H1 (cell line): ENCODE measurements around the gene VPS35L. TPM values are rescaled to one million over a fixed set of nuclear protein-coding genes. Genes with fewer than 3 reads are reported as not detected.

ENCODE experiments used
- CTCF ChIA-PET: fragments of 300-600 bp; sonication (Branson Sonifier 250); formaldehyde crosslinking; loops from one replicate; lab custom pipeline; 2021; ENCODE audit not compliant: partially characterized antibody; lab: Charles Lee
- POLR2A ChIA-PET: fragments of 300-600 bp; sonication (Branson Sonifier 250); formaldehyde crosslinking; loops from one replicate; lab custom pipeline; 2021; ENCODE audit warnings: inconsistent platforms; ENCODE audit not compliant: partially characterized antibody; lab: Charles Lee
- DNase-seq, 2 experiments: peaks; one replicate each; pipeline versions ENCODE4 v3.0.0 to v3.0.0-alpha.2; 2010 to 2022; ENCODE audit warnings: low spot score in 2 of 2, low read depth in 1 of 2, mixed read lengths in 1 of 2
- FAIRE-seq: peaks from 2 replicates; lab custom pipeline; 2011; peaks lifted over from hg19 to GRCh38; lab: Jason Lieb, UNC
- H2AFZ ChIP-seq: 2 replicates; pipeline ENCODE4 v1.8.1; 2012; ENCODE audit warnings: low read length, inconsistent platforms
- H2AK5ac ChIP-seq: 2 replicates; pipeline ENCODE4 v1.6.1; 2013; ENCODE audit warnings: low read depth, low read length
- H2BK120ac ChIP-seq: replicated peaks from 2 replicates; pipeline ENCODE3; 2013; ENCODE audit warnings: low read depth, low read length, inconsistent platforms
- H2BK12ac ChIP-seq: 2 replicates; pipeline ENCODE4 v1.6.1; 2013; ENCODE audit warnings: low read depth, low read length
- H2BK15ac ChIP-seq: 2 replicates; pipeline ENCODE4 v1.6.1; 2013; ENCODE audit warnings: low read length
- H2BK20ac ChIP-seq: 2 replicates; pipeline ENCODE4 v1.6.1; 2013; ENCODE audit warnings: low read length
- H2BK5ac ChIP-seq: 2 replicates; pipeline ENCODE4 v1.6.1; 2013; ENCODE audit warnings: low read depth, low read length
- H3K14ac ChIP-seq: 2 replicates; pipeline ENCODE4 v1.6.1; 2013; ENCODE audit warnings: inconsistent platforms; ENCODE audit not compliant: insufficient read length
- H3K18ac ChIP-seq: 2 replicates; pipeline ENCODE4 v1.6.1; 2013; ENCODE audit warnings: low read length; ENCODE audit errors: extremely low read depth
- H3K23ac ChIP-seq: 2 replicates; pipeline ENCODE4 v1.6.1; 2013; ENCODE audit warnings: inconsistent platforms; ENCODE audit not compliant: insufficient read length
- H3K23me2 ChIP-seq: 2 replicates; pipeline ENCODE4 v1.6.1; 2013; ENCODE audit warnings: low read depth, low read length
- H3K27ac ChIP-seq: 2 replicates; pipeline ENCODE4 v1.6.1; 2011; ENCODE audit warnings: low read depth, low read length, inconsistent platforms
- H3K27me3 ChIP-seq, 4 experiments: replicated peaks in 1 of 4; 1 replicate in 1 of 4; 2 replicates in 3 of 4; pipeline versions ENCODE4 v1.6.1 to v1.8.1; 2011 to 2013; ENCODE audit warnings: low read length in 3 of 4, mild to moderate bottlenecking in 3 of 4, inconsistent platforms in 2 of 4, mixed read lengths in 2 of 4, moderate library complexity in 1 of 4; ENCODE audit not compliant: control insufficient read depth in 3 of 4, insufficient read depth in 3 of 4; ENCODE audit errors: extremely low read depth in 1 of 4
- H3K36me3 ChIP-seq, 4 experiments: 2 replicates each; pipeline versions ENCODE4 v1.6.1 to v1.8.1; 2011 to 2013; ENCODE audit warnings: mild to moderate bottlenecking in 4 of 4, low read length in 3 of 4, moderate library complexity in 2 of 4, control low read depth in 1 of 4, inconsistent platforms in 1 of 4; ENCODE audit not compliant: insufficient read depth in 4 of 4, control insufficient read depth in 2 of 4
- H3K4ac ChIP-seq: replicated peaks from 2 replicates; pipeline ENCODE3; 2013; ENCODE audit warnings: low read length, low read depth, mixed read lengths, inconsistent platforms; ENCODE audit not compliant: insufficient read length
- H3K4me1 ChIP-seq, 4 experiments: replicated peaks in 1 of 4; 1 replicate in 1 of 4; 2 replicates in 3 of 4; pipeline versions ENCODE4 v1.6.1 to v1.8.1; 2011 to 2013; ENCODE audit warnings: low read length in 3 of 4, inconsistent platforms in 2 of 4, mixed read lengths in 1 of 4; ENCODE audit not compliant: insufficient read depth in 4 of 4, control insufficient read depth in 3 of 4
- H3K4me2 ChIP-seq, 2 experiments: 2 replicates each; pipeline versions ENCODE4 v1.6.1 to v1.8.1; 2011 to 2013; ENCODE audit warnings: low read depth in 2 of 2, low read length in 2 of 2, control low read depth in 1 of 2, inconsistent platforms in 1 of 2, mild to moderate bottlenecking in 1 of 2; ENCODE audit not compliant: insufficient read depth in 1 of 2
- H3K4me3 ChIP-seq, 4 experiments: fragments of 200-600, 300-600 bp in 1 of 4; sonication (generic), shearing (Covaris generic), sonication (Bioruptor Twin) in 1 of 4; 2 replicates each; pipeline versions ENCODE4 v1.5.1 to v1.8.1; 2011 to 2016; ENCODE audit warnings: low read length in 4 of 4, low read depth in 3 of 4, control low read depth in 2 of 4, inconsistent platforms in 2 of 4, mild to moderate bottlenecking in 2 of 4, mixed read lengths in 1 of 4, moderate library complexity in 1 of 4; ENCODE audit not compliant: insufficient read depth in 2 of 4; ENCODE audit errors: extremely low read depth in 1 of 4
- H3K56ac ChIP-seq: replicated peaks from 2 replicates; pipeline ENCODE3; 2013; ENCODE audit warnings: low read depth, mild to moderate bottlenecking, mixed read lengths, low read length, inconsistent platforms; ENCODE audit not compliant: insufficient read length
- H3K79me1 ChIP-seq: 2 replicates; pipeline ENCODE4 v1.6.1; 2013; ENCODE audit warnings: low read depth, low read length, control low read depth
- H3K79me2 ChIP-seq, 2 experiments: 2 replicates each; pipeline versions ENCODE4 v1.6.1 to v1.8.1; 2012 to 2013; ENCODE audit warnings: low read length in 2 of 2, mild to moderate bottlenecking in 2 of 2, inconsistent platforms in 1 of 2; ENCODE audit not compliant: insufficient read depth in 2 of 2, control insufficient read depth in 1 of 2
- H3K9ac ChIP-seq, 4 experiments: replicated peaks in 1 of 4; 1 replicate in 1 of 4; 2 replicates in 3 of 4; pipeline versions ENCODE4 v1.6.1 to v1.8.1; 2011 to 2013; ENCODE audit warnings: low read depth in 3 of 4, low read length in 3 of 4, control low read depth in 2 of 4, mild to moderate bottlenecking in 2 of 4, moderate library complexity in 2 of 4, inconsistent platforms in 1 of 4; ENCODE audit errors: extremely low read depth in 1 of 4
- H3K9me3 ChIP-seq, 2 experiments: 2 replicates each; pipeline versions ENCODE4 v1.6.1 to v1.8.1; 2012 to 2013; ENCODE audit warnings: mild to moderate bottlenecking in 2 of 2, moderate library complexity in 2 of 2, control low read depth in 1 of 2, inconsistent platforms in 1 of 2, low read depth in 1 of 2, low read length in 1 of 2, mixed read lengths in 1 of 2; ENCODE audit not compliant: insufficient read depth in 2 of 2
- H4K20me1 ChIP-seq, 2 experiments: replicated peaks in 1 of 2; 2 replicates each; pipeline versions ENCODE3 to v1.8.1; 2011 to 2013; ENCODE audit warnings: inconsistent platforms in 2 of 2, low read length in 2 of 2, mild to moderate bottlenecking in 1 of 2; ENCODE audit not compliant: insufficient read depth in 2 of 2, control insufficient read depth in 1 of 2
- H4K5ac ChIP-seq: 2 replicates; pipeline ENCODE4 v1.6.1; 2013; ENCODE audit warnings: low read length, low read depth, mixed read lengths, inconsistent platforms; ENCODE audit not compliant: insufficient read length
- H4K8ac ChIP-seq: 2 replicates; pipeline ENCODE4 v1.8.0; 2013; ENCODE audit warnings: mild to moderate bottlenecking, moderate library complexity, low read length, inconsistent platforms; ENCODE audit not compliant: insufficient read depth; ENCODE audit errors: extremely low read depth
- H4K91ac ChIP-seq: replicated peaks from 2 replicates; pipeline ENCODE3; 2013; ENCODE audit warnings: low read length, mixed read lengths, inconsistent platforms; ENCODE audit not compliant: insufficient read length
- CHD2 ChIP-seq: IDR thresholded peaks from 2 replicates; pipeline ENCODE4 v1.6.1; 2012; ENCODE audit warnings: low read length, improper control_type of control experiment
- EGR1 ChIP-seq: IDR thresholded peaks from 2 replicates; pipeline ENCODE4 v1.6.1; 2011; ENCODE audit warnings: low read depth, low read length, borderline replicate concordance
- GTF2F1 ChIP-seq: IDR thresholded peaks from 2 replicates; pipeline ENCODE4 v1.6.1; 2012; ENCODE audit warnings: low read depth, low read length, improper control_type of control experiment, borderline replicate concordance
- KDM1A ChIP-seq: fragments of 200-600, 300-600 bp; sonication (generic); IDR thresholded peaks from 2 replicates; pipeline ENCODE4 v1.7.1; 2016; ENCODE audit warnings: mild to moderate bottlenecking, low read length, borderline replicate concordance
- RFX5 ChIP-seq: IDR thresholded peaks from 2 replicates; pipeline ENCODE4 v1.6.1; 2011; ENCODE audit warnings: low read depth, low read length, improper control_type of control experiment, borderline replicate concordance
- SP4 ChIP-seq: IDR thresholded peaks from 2 replicates; pipeline ENCODE4 v1.6.1; 2012; ENCODE audit warnings: low read length, inconsistent platforms
- TAF7 ChIP-seq: optimal IDR thresholded peaks from 2 replicates; pipeline ENCODE3; 2011; ENCODE audit warnings: low read depth, mild to moderate bottlenecking, inconsistent platforms, low read length, moderate library complexity, borderline replicate concordance
- TCF12 ChIP-seq: IDR thresholded peaks from 2 replicates; pipeline ENCODE4 v1.6.1; 2011; ENCODE audit warnings: low read depth, mild to moderate bottlenecking, low read length
- TEAD4 ChIP-seq: IDR thresholded peaks from 2 replicates; pipeline ENCODE4 v1.6.1; 2012; ENCODE audit warnings: low read depth, low read length, inconsistent platforms, mixed read lengths
- WGBS, 2 experiments: shearing (Covaris generic) in 1 of 2; methylation state at CpG; one replicate each; pipeline versions ENCODE4 v1.1.6 to v1.1.7; 2013 to 2015; ENCODE audit warnings: low lambda C conversion rate in 2 of 2, mixed read lengths in 2 of 2, inconsistent platforms in 1 of 2, low coverage in 1 of 2, missing lambda C conversion rate in 1 of 2; ENCODE audit not compliant: insufficient replicate concordance in 2 of 2, insufficient coverage in 1 of 2, insufficient read length in 1 of 2; ENCODE audit errors: extremely low coverage in 1 of 2, missing lambda C conversion rate in 1 of 2; 5-methylcytosine and 5-hydroxymethylcytosine counted together
- polyA plus RNA-seq, 7 experiments: library from polyadenylated mRNA; depleted of rRNA in 3 of 7; stranded (reverse) in 5 of 7; unstranded in 2 of 7; fragments of >200 nt in 5 of 7; fragments of 200-250 nt in 2 of 7; gene quantifications; 1 replicate in 5 of 7; 2 replicates in 1 of 7; 4 replicates in 1 of 7; pipeline versions ENCODE4 v1.2.1 to v1.2.3, GENCODE V29; 2011 to 2013; ENCODE audit warnings: missing spikeins in 2 of 7, mixed read lengths in 2 of 7
- total RNA-seq: library from RNA; stranded (reverse); fragmentation: NEBNext Ultra II Directional; extraction: Animal tissue kit (Norgen Biotek cat#: 25700); gene quantifications from 2 replicates; pipeline ENCODE4 v1.2.1, GENCODE V29; 2021
- TF ChIP-seq, protein P1 (sequence below): IDR thresholded peaks from 2 replicates; pipeline ENCODE4 v1.6.1; 2012; ENCODE audit warnings: inconsistent platforms
- TF ChIP-seq, protein P2 (sequence below), 3 experiments: IDR thresholded peaks; 1 replicate in 2 of 3; 2 replicates in 1 of 3; pipeline versions ENCODE4 v1.5.1 to v1.6.1; 2011; ENCODE audit warnings: low read length in 3 of 3, mild to moderate bottlenecking in 3 of 3, inconsistent platforms in 2 of 3, low read depth in 1 of 3, moderate library complexity in 1 of 3; ENCODE audit not compliant: insufficient read depth in 1 of 3; ENCODE audit errors: control extremely low read depth in 1 of 3

Gene VPS35L
- total and polyA plus RNA-seq, 2 of the 8 experiments (the other 6 are each of a cell fraction or from before 2014, with no cell fraction given), result 31.5 to 57.1 TPM

DNA sequence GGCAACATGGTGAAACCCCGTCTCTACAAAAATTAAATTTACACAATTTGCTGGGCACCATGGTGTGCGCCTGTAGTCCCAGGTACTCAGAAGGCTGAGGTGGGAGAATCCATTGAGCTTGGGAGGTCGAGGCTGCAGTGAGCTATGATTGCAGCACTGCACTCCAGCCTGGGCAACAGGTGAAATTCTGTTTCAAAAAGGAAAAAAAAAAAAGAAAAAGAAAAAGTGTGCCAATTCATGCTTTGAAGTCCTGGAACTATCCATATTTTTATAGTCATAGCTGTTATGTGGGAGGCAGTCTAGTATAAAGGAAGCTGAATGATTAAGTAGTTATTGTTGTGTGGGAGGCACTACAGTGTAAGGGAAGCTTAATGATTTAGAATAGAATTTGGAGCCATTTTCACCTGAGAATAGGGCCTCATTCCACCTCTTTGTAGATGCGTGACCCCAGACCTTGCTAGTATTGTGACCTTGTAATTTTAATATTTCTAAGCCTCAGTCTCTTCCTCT is 194.1 kb downstream of the VPS35L start:
- Histone ChIP-seq H3K36me3 (no peaks in the 10 kb centered on the region), H2BK12ac (no peak overlapping the region), H3K27ac (no peak overlapping the region), H2BK20ac (no peak overlapping the region), H3K4me1 (no peaks in the 10 kb centered on the region), H2BK5ac (no peak overlapping the region), H3K9ac (no peak overlapping the region), H4K20me1 (no peaks in the 10 kb centered on the region), H3K18ac (no peak overlapping the region), H3K4me2 (no peak overlapping the region), H4K91ac (no peak overlapping the region), H2BK15ac (no peak overlapping the region), H2AK5ac (no peak overlapping the region), H3K23ac (no peak overlapping the region), H3K9me3 (no peaks in the 10 kb centered on the region), H3K56ac (no peak overlapping the region), H4K5ac (no peak overlapping the region), H3K23me2 (no peaks in the 10 kb centered on the region), H4K8ac (no peak overlapping the region), H3K79me2 (no peaks in the 10 kb centered on the region), H2AFZ (no peak overlapping the region), H2BK120ac (no peak overlapping the region), H3K79me1 (no peaks in the 10 kb centered on the region), H3K4ac (no peak overlapping the region), H3K4me3 (no peak overlapping the region), H3K27me3 (no peaks in the 10 kb centered on the region), H3K14ac (no peak overlapping the region)
- FAIRE-seq (no peak), DNase-seq (no peak)
- WGBS, 2 experiments, result 89% methylated on average over 4 of the region's 4 CpGs; no CpG with 5 or more reads in 1 of the 2 experiments
- POLR2A ChIA-PET, result no interaction called here
- CTCF ChIA-PET, result interaction anchor here (0.8 kb wide), 1 partner anchor 14 kb away, joined by 3 read pairs; no protein-coding TSS in a partner anchor
- TF ChIP-seq EGR1 (no peak), KDM1A (no peak), TCF12 (no peak), GTF2F1 (no peak), CHD2 (no peak), TEAD4 (no peak), RFX5 (no peak), SP4 (no peak), TAF7 (no peak)
- TF ChIP-seq, protein P1, sequence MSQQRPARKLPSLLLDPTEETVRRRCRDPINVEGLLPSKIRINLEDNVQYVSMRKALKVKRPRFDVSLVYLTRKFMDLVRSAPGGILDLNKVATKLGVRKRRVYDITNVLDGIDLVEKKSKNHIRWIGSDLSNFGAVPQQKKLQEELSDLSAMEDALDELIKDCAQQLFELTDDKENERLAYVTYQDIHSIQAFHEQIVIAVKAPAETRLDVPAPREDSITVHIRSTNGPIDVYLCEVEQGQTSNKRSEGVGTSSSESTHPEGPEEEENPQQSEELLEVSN, result no peak
- TF ChIP-seq, protein P2, sequence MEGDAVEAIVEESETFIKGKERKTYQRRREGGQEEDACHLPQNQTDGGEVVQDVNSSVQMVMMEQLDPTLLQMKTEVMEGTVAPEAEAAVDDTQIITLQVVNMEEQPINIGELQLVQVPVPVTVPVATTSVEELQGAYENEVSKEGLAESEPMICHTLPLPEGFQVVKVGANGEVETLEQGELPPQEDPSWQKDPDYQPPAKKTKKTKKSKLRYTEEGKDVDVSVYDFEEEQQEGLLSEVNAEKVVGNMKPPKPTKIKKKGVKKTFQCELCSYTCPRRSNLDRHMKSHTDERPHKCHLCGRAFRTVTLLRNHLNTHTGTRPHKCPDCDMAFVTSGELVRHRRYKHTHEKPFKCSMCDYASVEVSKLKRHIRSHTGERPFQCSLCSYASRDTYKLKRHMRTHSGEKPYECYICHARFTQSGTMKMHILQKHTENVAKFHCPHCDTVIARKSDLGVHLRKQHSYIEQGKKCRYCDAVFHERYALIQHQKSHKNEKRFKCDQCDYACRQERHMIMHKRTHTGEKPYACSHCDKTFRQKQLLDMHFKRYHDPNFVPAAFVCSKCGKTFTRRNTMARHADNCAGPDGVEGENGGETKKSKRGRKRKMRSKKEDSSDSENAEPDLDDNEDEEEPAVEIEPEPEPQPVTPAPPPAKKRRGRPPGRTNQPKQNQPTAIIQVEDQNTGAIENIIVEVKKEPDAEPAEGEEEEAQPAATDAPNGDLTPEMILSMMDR (IDR thresholded peaks at IDR 0.05; ENCODE audit: control extremely low read depth in 1 of 3, insufficient read depth in 1 of 3, low read depth in 1 of 3, low read length in 3 of 3), result no peak
